Stimulated activated CD8-positive, alpha-beta memory T cell treated with anti-CD3 and anti-CD28 coated beads, Interleukin-7, amount 100 ng/mL, for 4 hours (primary cell): ENCODE measurements around the gene JSRP1.

Experiments used
- DNase-seq, 2 donors: peaks; one replicate each; pipeline ENCODE4 v3.0.0-alpha.2; 2020; ENCODE audit warnings: low read depth in 2 of 2

The JSRP1 gene

DNA sequence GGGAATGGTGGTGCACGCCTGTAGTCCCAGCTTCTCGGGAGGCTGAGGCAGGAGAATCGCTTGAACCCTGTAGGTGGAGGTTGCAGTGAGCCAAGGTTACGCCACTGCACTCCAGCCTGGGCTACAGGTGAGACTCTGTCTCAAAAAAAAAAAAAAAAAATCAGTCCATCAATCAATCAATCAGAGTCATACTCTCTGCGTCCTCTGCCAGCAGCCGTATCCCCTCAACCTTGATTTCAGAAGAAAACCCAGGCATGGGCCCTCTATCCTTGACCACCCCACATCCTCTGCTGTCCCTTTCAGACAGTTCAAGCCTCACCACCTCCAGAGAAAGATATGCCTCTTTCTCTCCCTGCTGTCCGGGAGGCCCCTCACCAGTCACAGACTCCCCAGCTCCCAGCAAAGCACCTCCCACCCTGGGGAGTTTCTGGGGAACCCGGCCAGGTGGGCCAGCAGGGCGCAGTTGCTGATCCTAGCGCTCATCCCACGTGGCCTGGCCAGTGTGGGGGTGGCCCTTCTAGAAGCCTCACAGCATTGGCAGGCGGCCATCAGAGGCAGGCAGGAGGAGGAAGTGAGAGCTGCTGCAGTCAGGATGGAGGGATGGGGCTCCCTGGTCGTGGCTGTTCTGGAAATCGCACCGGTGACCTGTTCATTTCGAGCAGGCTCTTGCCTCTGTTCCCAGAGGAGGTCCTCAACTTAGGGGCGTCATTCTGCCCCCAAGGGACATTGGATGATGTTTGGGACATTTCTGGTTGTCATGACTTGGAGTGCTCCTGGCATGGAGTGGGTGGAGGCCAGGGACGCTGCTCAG is 10.2 kb upstream of the JSRP1 start:
- no peak for DNase-seq

GRCh38 chr19:2261438-2262172 is 5.4 kb upstream of the JSRP1 start:
- DNase-seq: no peak

DNA sequence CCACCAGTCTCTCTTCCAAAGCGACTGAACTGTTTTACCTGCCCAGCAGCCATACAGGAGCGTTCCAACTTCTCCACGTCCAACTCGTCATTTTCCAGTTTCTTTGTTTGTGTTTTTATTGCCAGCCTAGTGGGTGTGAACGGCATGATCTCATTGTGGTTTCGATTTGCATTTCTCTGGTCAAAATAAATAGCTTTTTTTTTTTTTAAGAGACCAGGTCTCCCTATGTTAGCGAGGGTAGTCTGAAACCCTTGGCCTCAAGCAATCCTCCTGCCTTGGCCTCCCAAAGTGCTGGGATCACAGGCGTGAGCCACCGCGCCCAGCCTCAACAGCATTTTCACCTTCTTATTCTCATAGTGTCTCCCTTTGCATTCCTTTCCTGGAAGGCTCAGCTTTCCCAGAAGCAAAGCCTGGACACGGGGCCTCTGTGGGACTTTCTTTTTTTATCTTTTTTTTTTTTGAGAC is 4.2 kb upstream of the JSRP1 start:
- DNase-seq: no peak

GRCh38 chr19:2259336-2259735 is 3.1 kb upstream of the JSRP1 start:
- DNase-seq: no peak

DNA sequence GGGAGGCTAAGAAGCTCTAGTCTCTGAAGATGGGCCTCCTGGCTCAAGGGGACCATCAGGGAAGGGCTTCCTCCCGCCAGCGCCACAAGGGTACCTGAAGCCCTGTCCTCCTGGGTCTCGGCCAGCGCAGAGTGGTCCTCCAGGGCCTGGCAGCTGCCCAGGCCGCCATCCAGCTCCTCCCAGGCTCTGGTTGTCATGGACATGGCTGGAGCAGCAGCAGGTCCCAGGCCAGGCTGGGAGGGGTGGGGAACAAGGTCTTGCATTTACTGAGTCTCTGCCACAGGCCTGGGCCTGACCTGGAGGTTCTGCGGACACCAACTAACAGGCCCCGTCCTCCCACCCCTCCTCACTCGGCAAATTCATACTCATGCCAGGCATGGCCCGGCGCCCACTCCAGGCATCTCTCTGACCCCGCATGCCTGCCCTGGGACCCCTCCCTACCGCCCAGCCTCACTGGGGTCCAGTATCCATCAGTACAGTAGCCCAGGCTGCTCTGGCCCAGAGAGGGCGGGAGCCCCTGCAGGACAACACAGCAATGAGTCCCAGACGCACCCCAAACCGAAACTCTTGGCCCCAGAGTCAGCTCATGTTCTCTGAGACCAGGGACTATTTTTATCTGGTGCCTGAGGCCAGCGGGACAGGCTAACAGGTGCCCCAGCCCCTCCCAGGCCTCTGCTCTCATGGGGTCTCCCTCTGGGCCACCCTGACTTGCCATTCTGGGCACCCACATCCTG is 938 bp downstream of the JSRP1 start:
- DNase-seq: no peak

GRCh38 chr19:2254064-2254872 is 1.9 kb downstream of the JSRP1 start:
- no peak for DNase-seq

DNA sequence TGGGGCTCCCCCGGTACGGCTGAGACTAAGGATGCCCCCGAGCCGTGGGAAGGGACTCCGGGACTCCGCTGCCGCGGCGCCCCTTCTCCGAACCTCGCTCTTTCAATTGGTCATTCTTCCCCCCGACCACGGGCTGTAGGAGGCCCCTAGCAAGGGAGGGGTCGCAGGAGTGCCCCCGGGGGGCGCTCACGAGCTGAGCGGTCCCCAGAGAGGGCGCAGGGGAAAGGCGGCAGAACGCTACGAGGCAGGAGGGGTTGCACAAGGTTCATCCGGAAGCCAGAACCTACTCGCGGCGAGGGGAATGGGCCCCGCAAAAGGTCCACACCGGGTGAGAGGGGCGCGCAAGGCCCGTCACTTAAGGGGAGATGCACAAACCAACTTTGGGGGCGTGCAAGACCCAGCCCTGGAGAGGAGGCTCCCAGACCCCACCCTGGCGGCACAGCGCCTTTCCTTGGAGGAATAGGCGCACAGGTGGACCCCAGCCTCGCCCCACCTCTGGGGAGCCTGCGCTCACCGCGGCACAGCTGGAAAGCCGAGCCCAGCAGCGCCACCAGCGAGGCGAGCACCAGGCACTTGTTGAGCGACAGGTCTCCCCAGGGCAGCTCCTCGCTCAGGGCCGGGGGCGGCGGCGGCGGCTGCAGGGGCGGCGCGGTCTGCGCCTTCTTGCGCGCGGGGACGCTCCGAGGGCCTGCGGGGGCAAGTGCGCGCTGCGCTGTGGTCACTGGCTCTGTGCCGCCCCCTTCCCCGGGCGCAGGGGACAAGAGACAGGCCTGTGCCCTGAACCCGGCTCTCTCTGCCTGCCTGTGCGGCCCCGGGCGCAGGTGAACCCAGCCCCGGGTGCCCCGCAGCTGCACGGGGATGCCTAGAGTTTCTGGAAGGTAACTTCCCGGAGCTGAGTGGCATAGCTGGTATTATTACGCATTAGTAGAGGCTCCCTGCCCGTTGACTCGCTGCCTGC is 2.8 kb downstream of the JSRP1 start:
- peak in 1 of 2 donors; percentile 64 for DNase-seq

DNA sequence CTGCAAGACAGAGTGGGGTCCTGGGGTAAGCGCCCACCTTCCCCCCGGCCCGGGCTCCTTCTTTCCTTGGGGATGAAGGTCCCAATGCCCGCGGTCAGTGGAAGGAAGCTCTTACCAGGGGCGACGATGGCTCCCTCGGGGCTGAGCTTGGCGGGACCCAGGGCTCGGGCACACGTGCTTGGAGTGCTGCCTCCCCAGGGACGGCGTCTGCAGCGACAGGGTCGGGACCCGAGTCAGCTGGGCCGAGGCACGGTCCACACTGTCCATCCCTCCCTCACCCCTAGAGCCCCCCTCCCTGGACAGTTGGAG is 3.5 kb downstream of the JSRP1 start:
- no peak for DNase-seq

GRCh38 chr19:2252055-2252796 is 4.0 kb downstream of the JSRP1 start:
- DNase-seq: no peak

GRCh38 chr19:2251106-2252054 is 4.8 kb downstream of the JSRP1 start:
- peak in 1 of 2 donors; percentile 50 for DNase-seq

GRCh38 chr19:2250766-2251105 is 5.5 kb downstream of the JSRP1 start:
- DNase-seq: no peak

- DNase-seq: no peak
Measured at GRCh38 chr19:2249880-2250765, 6.1 kb downstream of the JSRP1 start.

GRCh38 chr19:2249010-2249866 is 7.0 kb downstream of the JSRP1 start, which contains the start of gene AMH:
TSS of gene AMH (plus strand) at chr19:2249323. CDS start at chr19:2249333, 10 bp downstream.
- no peak for DNase-seq

DNA sequence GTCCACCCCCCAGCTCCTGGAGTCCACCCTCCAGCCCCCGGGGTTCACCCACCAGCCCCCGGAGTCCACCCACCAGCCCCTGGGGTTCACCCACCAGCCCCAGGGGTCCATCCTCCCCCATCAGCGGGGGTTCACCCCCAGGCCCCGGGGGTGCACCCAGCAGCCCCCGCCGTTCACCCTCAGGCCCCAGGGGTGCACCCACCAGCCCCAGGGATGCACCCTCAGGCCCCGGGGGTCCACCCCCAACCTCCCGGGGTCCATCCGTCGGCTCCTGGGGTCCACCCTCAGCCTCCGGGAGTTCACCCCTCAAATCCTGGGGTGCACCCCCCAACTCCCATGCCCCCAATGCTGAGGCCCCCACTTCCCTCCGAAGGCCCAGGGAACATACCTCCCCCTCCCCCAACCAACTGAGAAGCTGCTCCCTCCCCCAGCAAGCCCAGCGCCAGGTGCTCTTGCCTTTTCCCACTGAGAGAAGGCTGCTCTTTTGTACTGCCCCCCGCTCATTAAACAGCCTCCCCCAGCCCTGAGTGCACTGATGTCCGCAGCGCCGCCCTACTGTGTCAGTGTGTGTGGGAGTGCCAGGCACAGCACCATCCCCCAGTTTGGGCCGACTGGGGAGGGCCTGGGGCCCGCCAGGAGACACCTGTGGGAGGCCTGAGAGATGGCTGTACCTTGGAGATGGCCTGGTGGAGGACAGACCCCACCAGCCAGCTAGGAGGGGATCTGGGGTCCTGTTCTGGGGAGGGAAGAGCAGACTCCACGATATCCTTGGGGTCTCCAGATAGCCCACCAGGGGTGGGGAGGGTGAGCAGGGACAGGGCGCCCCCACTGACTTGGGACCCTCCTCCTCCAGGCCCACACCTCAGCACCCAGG is 7.8 kb downstream of the JSRP1 start:
- DNase-seq: no peak

- DNase-seq: no peak
Measured at GRCh38 chr19:2247433-2248101, 8.7 kb downstream of the JSRP1 start.
